Mesothelial cell of epicardium (in vitro differentiated cells): Measurements from ENCODE around the gene CCNY. TPM values are rescaled to one million over a fixed set of nuclear protein-coding genes. Genes with fewer than 3 reads are reported as not detected.

Source experiments
- DNase-seq, 2 experiments: peaks; one replicate each; pipeline ENCODE4 v3.0.0; 2021; ENCODE audit warnings: low spot score in 2 of 2; ENCODE audit not compliant: unreplicated experiment in 2 of 2
- H3K27ac Mint-ChIP-seq: 2 replicates; pipeline ENCODE4 v1.8.0; 2021; ENCODE audit warnings: mixed read lengths
- H3K27me3 Mint-ChIP-seq: 2 replicates; pipeline ENCODE4 v1.8.0; 2021; ENCODE audit warnings: low read depth, mixed read lengths
- H3K36me3 Mint-ChIP-seq: 2 replicates; pipeline ENCODE4 v1.8.0; 2021; ENCODE audit warnings: mixed read lengths
- H3K4me1 Mint-ChIP-seq: 2 replicates; pipeline ENCODE4 v1.8.0; 2021; ENCODE audit warnings: mixed read lengths
- H3K4me3 Mint-ChIP-seq: 2 replicates; pipeline ENCODE4 v1.8.0; 2021; ENCODE audit warnings: mild to moderate bottlenecking, moderate library complexity, mixed read lengths
- H3K9me3 Mint-ChIP-seq: 2 replicates; pipeline ENCODE4 v1.8.0; 2021; ENCODE audit warnings: mixed read lengths
- CTCF ChIP-seq: fragments of 200-600 bp; sonication (generic); IDR thresholded peaks from one replicate; pipeline ENCODE4 v1.5.0; 2021; ENCODE audit warnings: antibody characterized with exemption; ENCODE audit not compliant: unreplicated experiment
- total RNA-seq: library from RNA; stranded (reverse); gene quantifications from 3 replicates; pipeline ENCODE4 v1.2.1, GENCODE V29; 2021

Gene CCNY
- total RNA-seq, 1 donor from 2014 or later, result 75.4 TPM

- Mint-ChIP-seq H3K27ac (no peak overlapping the region), H3K9me3 (no peaks in the 10 kb centered on the region), H3K4me3 (no peak overlapping the region), H3K4me1 (peaks cover 28% of the 10 kb centered on the region), H3K36me3 (no peaks in the 10 kb centered on the region), H3K27me3 (no peaks in the 10 kb centered on the region)
- no peak for DNase-seq
- no peak for TF ChIP-seq CTCF
Observed at GRCh38 chr10:35341521-35341920, 5.2 kb downstream of the CCNY start.

- peaks cover 28% of the 10 kb centered on the region for H3K4me1 Mint-ChIP-seq
- TF ChIP-seq CTCF, result no peak
- no peaks in the 10 kb centered on the region for H3K27me3 Mint-ChIP-seq
- no peak for DNase-seq
- H3K9me3 Mint-ChIP-seq, result no peaks in the 10 kb centered on the region
- H3K36me3 Mint-ChIP-seq, result no peaks in the 10 kb centered on the region
- H3K4me3 Mint-ChIP-seq, result no peak overlapping the region
- no peak overlapping the region for H3K27ac Mint-ChIP-seq
Observed at GRCh38 chr10:35342183-35342753, 6.0 kb downstream of the CCNY start.

GRCh38 chr10:35343739-35344138, 7.4 kb downstream of the CCNY start:
- peaks cover 19% of the 10 kb centered on the region for H3K4me1 Mint-ChIP-seq
- no peak overlapping the region for H3K27ac Mint-ChIP-seq
- H3K36me3 Mint-ChIP-seq, result no peaks in the 10 kb centered on the region
- no peak for TF ChIP-seq CTCF
- no peak overlapping the region for H3K4me3 Mint-ChIP-seq
- H3K9me3 Mint-ChIP-seq, result no peaks in the 10 kb centered on the region
- H3K27me3 Mint-ChIP-seq, result no peaks in the 10 kb centered on the region
- DNase-seq, result no peak

GRCh38 chr10:35345383-35345742, 9.1 kb downstream of the CCNY start:
- Mint-ChIP-seq H3K9me3 (no peaks in the 10 kb centered on the region), H3K36me3 (no peaks in the 10 kb centered on the region), H3K27me3 (no peaks in the 10 kb centered on the region), H3K27ac (no peak overlapping the region), H3K4me3 (no peak overlapping the region), H3K4me1 (peaks cover 14% of the 10 kb centered on the region)
- DNase-seq, result no peak
- TF ChIP-seq CTCF, result no peak

GRCh38 chr10:35346248-35346647, 9.9 kb downstream of the CCNY start:
- no peak for DNase-seq
- no peaks in the 10 kb centered on the region for H3K9me3 Mint-ChIP-seq
- no peak overlapping the region for H3K27ac Mint-ChIP-seq
- peaks cover 11% of the 10 kb centered on the region for H3K4me1 Mint-ChIP-seq
- H3K27me3 Mint-ChIP-seq, result no peaks in the 10 kb centered on the region
- no peak overlapping the region for H3K4me3 Mint-ChIP-seq
- H3K36me3 Mint-ChIP-seq, result no peaks in the 10 kb centered on the region
- TF ChIP-seq CTCF, result no peak

- DNase-seq, result no peak
- Mint-ChIP-seq H3K36me3 (no peaks in the 10 kb centered on the region), H3K27ac (no peak overlapping the region), H3K4me1 (peaks cover 11% of the 10 kb centered on the region), H3K27me3 (no peaks in the 10 kb centered on the region), H3K9me3 (no peaks in the 10 kb centered on the region), H3K4me3 (no peak overlapping the region)
- no peak for TF ChIP-seq CTCF
Observed at GRCh38 chr10:35347121-35347562, 10.8 kb downstream of the CCNY start.
